ENCODE results near the gene DIDO1. TPM values are rescaled to one million over a fixed set of nuclear protein-coding genes. Genes with fewer than 3 reads are reported as not detected.

Gene DIDO1
- total and polyA plus RNA-seq, 2 of the 13 experiments (the other 11 are each of a cell fraction or from before 2014, with no cell fraction given): 75.0 to 75.1 TPM

DNA sequence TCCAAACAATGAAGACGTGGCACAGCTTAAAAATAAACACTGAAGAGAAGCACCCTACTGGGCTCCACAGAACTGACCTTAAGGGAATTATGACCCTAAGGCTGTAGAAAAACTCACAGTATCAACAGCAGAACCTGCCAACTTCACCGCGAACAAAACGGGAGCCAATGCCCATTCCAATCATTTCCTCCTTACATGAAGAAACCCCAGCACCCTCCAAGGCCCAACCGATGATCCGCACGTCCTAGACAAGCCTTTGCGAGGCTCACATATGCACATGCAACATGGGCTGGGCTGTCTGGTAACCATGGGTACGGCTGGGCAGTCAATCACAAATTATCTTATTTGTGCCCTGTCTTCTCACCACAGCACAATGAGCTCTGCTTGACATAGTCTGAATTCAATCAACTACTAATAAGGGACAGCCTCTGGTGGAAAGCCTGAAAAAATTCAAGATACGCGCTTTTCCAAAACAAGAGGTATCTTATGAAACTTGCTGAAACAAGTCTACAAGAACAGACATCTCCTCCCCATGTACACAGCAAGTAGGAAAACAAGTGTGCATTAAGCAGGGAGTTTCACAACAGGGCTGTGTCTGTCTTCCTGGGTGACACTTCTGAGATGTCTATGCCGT lies 1.7 kb downstream of the DIDO1 start (continued):
- TF ChIP-seq, protein P1, sequence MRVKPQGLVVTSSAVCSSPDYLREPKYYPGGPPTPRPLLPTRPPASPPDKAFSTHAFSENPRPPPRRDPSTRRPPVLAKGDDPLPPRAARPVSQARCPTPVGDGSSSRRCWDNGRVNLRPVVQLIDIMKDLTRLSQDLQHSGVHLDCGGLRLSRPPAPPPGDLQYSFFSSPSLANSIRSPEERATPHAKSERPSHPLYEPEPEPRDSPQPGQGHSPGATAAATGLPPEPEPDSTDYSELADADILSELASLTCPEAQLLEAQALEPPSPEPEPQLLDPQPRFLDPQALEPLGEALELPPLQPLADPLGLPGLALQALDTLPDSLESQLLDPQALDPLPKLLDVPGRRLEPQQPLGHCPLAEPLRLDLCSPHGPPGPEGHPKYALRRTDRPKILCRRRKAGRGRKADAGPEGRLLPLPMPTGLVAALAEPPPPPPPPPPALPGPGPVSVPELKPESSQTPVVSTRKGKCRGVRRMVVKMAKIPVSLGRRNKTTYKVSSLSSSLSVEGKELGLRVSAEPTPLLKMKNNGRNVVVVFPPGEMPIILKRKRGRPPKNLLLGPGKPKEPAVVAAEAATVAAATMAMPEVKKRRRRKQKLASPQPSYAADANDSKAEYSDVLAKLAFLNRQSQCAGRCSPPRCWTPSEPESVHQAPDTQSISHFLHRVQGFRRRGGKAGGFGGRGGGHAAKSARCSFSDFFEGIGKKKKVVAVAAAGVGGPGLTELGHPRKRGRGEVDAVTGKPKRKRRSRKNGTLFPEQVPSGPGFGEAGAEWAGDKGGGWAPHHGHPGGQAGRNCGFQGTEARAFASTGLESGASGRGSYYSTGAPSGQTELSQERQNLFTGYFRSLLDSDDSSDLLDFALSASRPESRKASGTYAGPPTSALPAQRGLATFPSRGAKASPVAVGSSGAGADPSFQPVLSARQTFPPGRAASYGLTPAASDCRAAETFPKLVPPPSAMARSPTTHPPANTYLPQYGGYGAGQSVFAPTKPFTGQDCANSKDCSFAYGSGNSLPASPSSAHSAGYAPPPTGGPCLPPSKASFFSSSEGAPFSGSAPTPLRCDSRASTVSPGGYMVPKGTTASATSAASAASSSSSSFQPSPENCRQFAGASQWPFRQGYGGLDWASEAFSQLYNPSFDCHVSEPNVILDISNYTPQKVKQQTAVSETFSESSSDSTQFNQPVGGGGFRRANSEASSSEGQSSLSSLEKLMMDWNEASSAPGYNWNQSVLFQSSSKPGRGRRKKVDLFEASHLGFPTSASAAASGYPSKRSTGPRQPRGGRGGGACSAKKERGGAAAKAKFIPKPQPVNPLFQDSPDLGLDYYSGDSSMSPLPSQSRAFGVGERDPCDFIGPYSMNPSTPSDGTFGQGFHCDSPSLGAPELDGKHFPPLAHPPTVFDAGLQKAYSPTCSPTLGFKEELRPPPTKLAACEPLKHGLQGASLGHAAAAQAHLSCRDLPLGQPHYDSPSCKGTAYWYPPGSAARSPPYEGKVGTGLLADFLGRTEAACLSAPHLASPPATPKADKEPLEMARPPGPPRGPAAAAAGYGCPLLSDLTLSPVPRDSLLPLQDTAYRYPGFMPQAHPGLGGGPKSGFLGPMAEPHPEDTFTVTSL (CRISPR knock-in tag; IDR thresholded peaks at IDR 0.05; ENCODE audit: borderline replicate concordance): no peak
- TF ChIP-seq FOSL2 (CRISPR knock-in tag; IDR thresholded peaks at IDR 0.05) (no peak), POLR2AphosphoS5 (IDR thresholded peaks at IDR 0.05; ENCODE audit: low read depth, low read length) (no peak; the same call in 1 of the 2 replicates), ZNF629 (CRISPR knock-in tag; conservative IDR thresholded peaks at IDR 0.05) (no peak), NCOA1 (CRISPR knock-in tag; IDR thresholded peaks at IDR 0.05) (no peak; the same call in 1 of the 2 replicates), ZNF674 (CRISPR knock-in tag; IDR thresholded peaks at IDR 0.05; ENCODE audit: low read depth) (no peak), ZBTB1 (CRISPR knock-in tag; IDR thresholded peaks at IDR 0.05; ENCODE audit: borderline replicate concordance) (no peak), MEIS1 (CRISPR knock-in tag; IDR thresholded peaks at IDR 0.05; ENCODE audit: borderline replicate concordance) (no peak; the same call in 1 of the 2 replicates)
- TF ChIP-seq, protein P2, sequence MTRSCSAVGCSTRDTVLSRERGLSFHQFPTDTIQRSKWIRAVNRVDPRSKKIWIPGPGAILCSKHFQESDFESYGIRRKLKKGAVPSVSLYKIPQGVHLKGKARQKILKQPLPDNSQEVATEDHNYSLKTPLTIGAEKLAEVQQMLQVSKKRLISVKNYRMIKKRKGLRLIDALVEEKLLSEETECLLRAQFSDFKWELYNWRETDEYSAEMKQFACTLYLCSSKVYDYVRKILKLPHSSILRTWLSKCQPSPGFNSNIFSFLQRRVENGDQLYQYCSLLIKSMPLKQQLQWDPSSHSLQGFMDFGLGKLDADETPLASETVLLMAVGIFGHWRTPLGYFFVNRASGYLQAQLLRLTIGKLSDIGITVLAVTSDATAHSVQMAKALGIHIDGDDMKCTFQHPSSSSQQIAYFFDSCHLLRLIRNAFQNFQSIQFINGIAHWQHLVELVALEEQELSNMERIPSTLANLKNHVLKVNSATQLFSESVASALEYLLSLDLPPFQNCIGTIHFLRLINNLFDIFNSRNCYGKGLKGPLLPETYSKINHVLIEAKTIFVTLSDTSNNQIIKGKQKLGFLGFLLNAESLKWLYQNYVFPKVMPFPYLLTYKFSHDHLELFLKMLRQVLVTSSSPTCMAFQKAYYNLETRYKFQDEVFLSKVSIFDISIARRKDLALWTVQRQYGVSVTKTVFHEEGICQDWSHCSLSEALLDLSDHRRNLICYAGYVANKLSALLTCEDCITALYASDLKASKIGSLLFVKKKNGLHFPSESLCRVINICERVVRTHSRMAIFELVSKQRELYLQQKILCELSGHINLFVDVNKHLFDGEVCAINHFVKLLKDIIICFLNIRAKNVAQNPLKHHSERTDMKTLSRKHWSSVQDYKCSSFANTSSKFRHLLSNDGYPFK (CRISPR knock-in tag; IDR thresholded peaks at IDR 0.05; ENCODE audit: borderline replicate concordance): no peak
- TF ChIP-seq, protein P3, sequence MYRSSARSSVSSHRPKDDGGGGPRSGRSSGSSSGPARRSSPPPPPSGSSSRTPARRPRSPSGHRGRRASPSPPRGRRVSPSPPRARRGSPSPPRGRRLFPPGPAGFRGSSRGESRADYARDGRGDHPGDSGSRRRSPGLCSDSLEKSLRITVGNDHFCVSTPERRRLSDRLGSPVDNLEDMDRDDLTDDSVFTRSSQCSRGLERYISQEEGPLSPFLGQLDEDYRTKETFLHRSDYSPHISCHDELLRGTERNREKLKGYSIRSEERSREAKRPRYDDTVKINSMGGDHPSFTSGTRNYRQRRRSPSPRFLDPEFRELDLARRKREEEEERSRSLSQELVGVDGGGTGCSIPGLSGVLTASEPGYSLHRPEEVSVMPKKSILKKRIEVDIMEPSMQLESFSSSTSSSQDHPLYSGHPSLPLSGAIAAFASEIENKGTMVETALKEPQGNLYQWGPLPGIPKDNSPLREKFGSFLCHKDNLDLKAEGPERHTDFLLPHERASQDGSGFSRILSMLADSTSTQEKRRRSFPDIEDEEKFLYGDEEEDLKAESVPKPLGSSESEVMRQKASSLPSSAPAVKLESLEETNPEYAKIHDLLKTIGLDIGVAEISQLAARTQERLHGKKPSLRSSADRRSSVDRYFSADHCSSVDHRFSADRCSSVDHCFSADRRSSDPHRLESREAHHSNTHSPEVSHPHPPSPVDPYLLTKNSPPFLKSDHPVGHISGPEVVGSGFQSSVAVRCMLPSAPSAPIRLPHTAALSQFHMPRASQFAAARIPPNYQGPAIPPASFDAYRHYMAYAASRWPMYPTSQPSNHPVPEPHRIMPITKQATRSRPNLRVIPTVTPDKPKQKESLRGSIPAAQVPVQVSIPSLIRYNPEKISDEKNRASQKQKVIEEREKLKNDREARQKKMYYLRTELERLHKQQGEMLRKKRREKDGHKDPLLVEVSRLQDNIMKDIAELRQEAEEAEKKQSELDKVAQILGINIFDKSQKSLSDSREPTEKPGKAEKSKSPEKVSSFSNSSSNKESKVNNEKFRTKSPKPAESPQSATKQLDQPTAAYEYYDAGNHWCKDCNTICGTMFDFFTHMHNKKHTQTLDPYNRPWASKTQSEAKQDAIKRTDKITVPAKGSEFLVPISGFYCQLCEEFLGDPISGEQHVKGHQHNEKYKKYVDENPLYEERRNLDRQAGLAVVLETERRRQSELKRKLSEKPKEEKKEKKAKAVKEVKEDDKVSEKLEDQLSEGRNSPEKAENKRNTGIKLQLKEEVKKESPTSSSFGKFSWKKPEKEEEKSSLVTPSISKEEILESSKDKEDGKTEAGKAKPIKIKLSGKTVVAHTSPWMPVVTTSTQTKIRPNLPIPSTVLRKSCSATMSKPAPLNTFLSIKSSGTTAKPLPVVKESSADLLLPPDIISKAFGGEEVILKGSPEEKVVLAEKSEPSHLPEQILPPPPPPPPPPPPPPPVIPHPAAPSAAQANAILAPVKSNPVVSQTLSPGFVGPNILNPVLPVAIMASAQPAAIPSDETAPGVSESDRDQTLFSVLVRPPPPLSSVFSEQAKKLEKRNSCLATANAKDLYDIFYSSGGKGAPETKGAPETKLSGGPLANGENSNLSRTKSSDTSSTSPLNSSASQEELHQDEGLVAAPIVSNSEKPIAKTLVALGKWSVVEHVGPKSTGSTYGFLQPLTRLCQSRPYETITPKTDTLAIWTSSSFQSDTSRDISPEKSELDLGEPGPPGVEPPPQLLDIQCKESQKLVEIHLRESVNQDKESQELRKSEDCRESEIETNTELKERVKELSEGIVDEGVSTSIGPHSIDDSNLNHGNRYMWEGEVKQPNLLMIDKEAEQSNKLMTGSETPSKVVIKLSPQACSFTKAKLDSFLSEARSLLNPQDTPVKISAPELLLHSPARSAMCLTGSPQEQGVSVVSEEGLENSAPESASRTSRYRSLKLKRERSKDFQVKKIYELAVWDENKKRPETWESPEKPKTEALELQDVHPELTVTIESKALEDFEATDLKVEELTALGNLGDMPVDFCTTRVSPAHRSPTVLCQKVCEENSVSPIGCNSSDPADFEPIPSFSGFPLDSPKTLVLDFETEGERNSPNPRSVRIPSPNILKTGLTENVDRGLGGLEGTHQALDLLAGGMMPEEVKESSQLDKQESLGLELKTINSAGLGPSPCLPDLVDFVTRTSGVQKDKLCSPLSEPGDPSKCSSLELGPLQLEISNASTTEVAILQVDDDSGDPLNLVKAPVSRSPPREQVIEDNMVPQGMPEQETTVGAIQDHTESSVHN (CRISPR knock-in tag; IDR thresholded peaks at IDR 0.05): no peak
- TF ChIP-seq, protein P4, sequence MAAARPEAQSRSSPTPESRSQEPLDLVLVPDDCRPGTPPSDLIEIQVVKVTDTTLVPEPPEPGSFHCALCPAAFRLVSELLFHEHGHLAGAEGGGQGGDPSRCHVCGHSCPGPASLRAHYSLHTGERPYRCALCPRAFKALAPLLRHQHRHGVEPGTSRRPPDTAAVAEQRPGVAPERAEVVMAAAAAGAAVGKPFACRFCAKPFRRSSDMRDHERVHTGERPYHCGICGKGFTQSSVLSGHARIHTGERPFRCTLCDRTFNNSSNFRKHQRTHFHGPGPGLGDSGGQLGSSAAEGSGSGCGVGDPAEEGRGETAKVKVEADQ (CRISPR knock-in tag; IDR thresholded peaks at IDR 0.05; ENCODE audit: borderline replicate concordance): no peak

All from HepG2 (cell line).